ENCODE measurements around the gene AMACR. TPM values are rescaled to one million over a fixed set of nuclear protein-coding genes. Genes with fewer than 3 reads are reported as not detected.
A peak's percentile ranks its signal among the peaks of the same experiment; 100 is the strongest.
"Not testable (repeated sequence)": the region's sequence is repeated elsewhere in the genome, so short reads cannot be mapped to it uniquely, and the experiment has no call there.

The AMACR gene
- total and polyA plus RNA-seq, 9 of the 15 experiments (the other 6 are each of a cell fraction or from before 2014, with no cell fraction given): 0.72 to 4.6 (median 4.0) TPM

DNA sequence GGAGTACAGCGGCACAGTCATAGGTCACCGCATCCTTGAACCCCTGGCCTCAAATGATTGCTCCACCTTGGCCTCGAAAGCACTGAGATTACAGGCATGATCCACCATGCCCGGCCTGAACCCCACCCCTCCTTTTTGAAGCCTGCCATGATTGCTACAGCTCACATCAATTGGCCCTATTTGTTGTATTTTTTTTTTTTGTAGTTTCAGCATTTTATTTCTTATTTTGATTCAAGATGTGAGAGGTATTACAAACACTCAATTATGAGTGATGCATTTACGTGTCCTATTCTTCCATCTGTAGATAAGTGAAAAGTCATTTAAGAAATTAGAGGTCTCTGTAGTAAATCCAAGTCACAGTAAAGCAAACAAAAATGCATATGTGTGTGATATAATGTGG, 55.7 kb downstream of the AMACR start:
- FAIRE-seq; H3K4me3 ChIP-seq; H3K27ac ChIP-seq (ENCODE audit: extremely low read depth, low read depth, low read length); H3K9ac ChIP-seq (ENCODE audit: insufficient read depth in 1 of 2, low read depth in 2 of 2, low read length in 2 of 2); BruUV-seq (replicated peaks); H4K20me1 ChIP-seq (replicated peaks; ENCODE audit: control insufficient read depth, insufficient read depth, low read length); H3K4me1 ChIP-seq (replicated peaks in 1 of 2; ENCODE audit: control insufficient read depth in 2 of 2, insufficient read depth in 2 of 2, low read length in 2 of 2); H3K79me2 ChIP-seq (ENCODE audit: control insufficient read depth, insufficient read depth, low read length); H3K36me3 ChIP-seq (ENCODE audit: control insufficient read depth, insufficient read depth, low read length); H3K9me1 ChIP-seq (ENCODE audit: control insufficient read depth, insufficient read depth, low read length); POLR2A ChIA-PET; ATAC-seq; H3K27me3 ChIP-seq (ENCODE audit: control insufficient read depth in 2 of 2, insufficient read depth in 2 of 2, low read length in 2 of 2); in situ Hi-C loops (cut with MboI); H2AFZ ChIP-seq (ENCODE audit: low read depth, low read length); H3K9me3 ChIP-seq (replicated peaks; ENCODE audit: control insufficient read depth, insufficient read depth, low read depth, low read length); H3K4me2 ChIP-seq (ENCODE audit: insufficient read depth, low read length); DNase-seq (ENCODE audit: extremely low read depth in 1 of 4, low spot score in 3 of 4); CTCF ChIA-PET (ENCODE audit: low intra/inter-chr PET ratio); intact Hi-C loops (cut with micrococcal nuclease): not testable (repeated sequence)
- TF ChIP-seq ZNF316 (IDR thresholded peaks at IDR 0.05) (peak; percentile 67), C11orf30 (IDR thresholded peaks at IDR 0.05; ENCODE audit: low read depth) (peak; percentile 17; the same call in 1 of the 2 replicates)
- 2% methylated on average over 4 of the region's 5 CpGs for WGBS (ENCODE audit: insufficient coverage, low coverage, missing lambda C conversion rate)

DNA sequence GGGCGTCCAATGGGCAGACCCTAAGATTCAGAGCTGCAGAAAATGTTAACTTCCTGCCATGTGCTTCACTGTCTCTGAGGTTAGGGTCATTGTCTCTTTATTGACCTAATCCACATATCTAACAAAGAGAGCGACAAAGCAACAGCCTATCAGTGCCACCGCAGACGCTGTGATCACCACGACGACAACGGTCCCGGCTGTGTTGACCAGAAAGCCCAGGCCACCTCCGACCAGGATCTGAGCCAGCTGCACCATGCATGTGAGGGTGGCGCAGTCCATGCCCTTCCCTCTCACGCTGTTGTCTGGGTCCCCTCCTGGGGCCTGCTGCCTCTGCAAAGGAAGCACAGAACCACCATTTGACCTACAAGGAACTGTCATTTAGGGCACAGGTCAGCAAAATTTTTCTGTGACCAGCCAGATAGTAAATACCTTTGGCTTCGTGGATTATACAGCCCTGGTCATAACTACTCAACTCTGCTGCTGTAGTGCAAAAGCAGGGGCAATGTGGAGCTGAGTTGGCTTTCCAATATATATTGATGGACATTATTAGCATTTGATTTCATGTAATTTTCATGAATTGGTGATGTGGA, 63.2 kb downstream of the AMACR start:
- H3K4me3 ChIP-seq: no peak overlapping the region
- no peaks in the 10 kb centered on the region for H3K9me3 ChIP-seq (replicated peaks; ENCODE audit: control insufficient read depth, insufficient read depth, low read depth, low read length)
- H3K79me2 ChIP-seq (ENCODE audit: control insufficient read depth, insufficient read depth, low read length): no peaks in the 10 kb centered on the region
- 2% methylated on average over 12 of the region's 12 CpGs for WGBS (ENCODE audit: insufficient coverage, low coverage, missing lambda C conversion rate)
- in situ Hi-C loops (cut with MboI) (no loop called here), intact Hi-C loops (cut with micrococcal nuclease) (no loop called here)
- ATAC-seq (no peak; the same call in 2 of the 3 replicates), FAIRE-seq (no peak), DNase-seq (ENCODE audit: extremely low read depth in 1 of 4, low spot score in 3 of 4) (no peak)
- ChIA-PET POLR2A (no interaction called here), CTCF (ENCODE audit: low intra/inter-chr PET ratio) (interaction anchor here (0.7 kb wide), 1 partner anchor 28 kb away, joined by 3 read pairs; no protein-coding TSS in a partner anchor)
- H3K27ac ChIP-seq (ENCODE audit: extremely low read depth, low read depth, low read length): no peak overlapping the region
- TF ChIP-seq ZNF316 (IDR thresholded peaks at IDR 0.05): peak; percentile 24; the same call in 1 of the 2 replicates
- no peak for TF ChIP-seq ZNF133 (CRISPR knock-in tag; IDR thresholded peaks at IDR 0.05)
- H3K4me1 ChIP-seq (replicated peaks in 1 of 2; ENCODE audit: control insufficient read depth in 2 of 2, insufficient read depth in 2 of 2, low read length in 2 of 2): no peaks in the 10 kb centered on the region
- no peaks in the 10 kb centered on the region for H4K20me1 ChIP-seq (replicated peaks; ENCODE audit: control insufficient read depth, insufficient read depth, low read length)
- no peak overlapping the region for H3K9ac ChIP-seq (ENCODE audit: insufficient read depth in 1 of 2, low read depth in 2 of 2, low read length in 2 of 2)
- no peak overlapping the region for H2AFZ ChIP-seq (ENCODE audit: low read depth, low read length)
- BruUV-seq (replicated peaks): no TSS peak
- no peak overlapping the region for H3K4me2 ChIP-seq (ENCODE audit: insufficient read depth, low read length)
- H3K27me3 ChIP-seq (ENCODE audit: control insufficient read depth in 2 of 2, insufficient read depth in 2 of 2, low read length in 2 of 2): peaks cover 7 to 19% of the 10 kb centered on the region in 2 experiments
- no peaks in the 10 kb centered on the region for H3K36me3 ChIP-seq (ENCODE audit: control insufficient read depth, insufficient read depth, low read length)
- no peaks in the 10 kb centered on the region for H3K9me1 ChIP-seq (ENCODE audit: control insufficient read depth, insufficient read depth, low read length)

Data from K562 (cell line).